ENCODE measurements around the gene PLET1. TPM values are rescaled to one million over a fixed set of nuclear protein-coding genes. Genes with fewer than 3 reads are reported as not detected.
"Not testable (repeated sequence)": the region's sequence is repeated elsewhere in the genome, so short reads cannot be mapped to it uniquely, and the experiment has no call there.

The PLET1 gene
- total RNA-seq, 1 experiment from 2014 or later = not detected

- H3K23ac ChIP-seq (ENCODE audit: insufficient read length, low read depth, low read length) = no peak overlapping the region
- no peak overlapping the region for H2BK120ac ChIP-seq (ENCODE audit: low read depth, low read length, poor library complexity, severe bottlenecking)
- no peak overlapping the region for H3K4me3 Mint-ChIP-seq
- no peaks in the 10 kb centered on the region for H3K9me3 ChIP-seq (ENCODE audit: control insufficient read depth, low read depth, low read length)
- no peak overlapping the region for H2AK5ac ChIP-seq (ENCODE audit: insufficient read length, low read length)
- no peaks in the 10 kb centered on the region for H3K23me2 ChIP-seq (ENCODE audit: insufficient read length, low read depth, low read length, poor library complexity, severe bottlenecking)
- no peak overlapping the region for H3K4ac ChIP-seq (ENCODE audit: low read depth, low read length)
- H4K91ac ChIP-seq (ENCODE audit: insufficient read length, low read depth, low read length) = no peak overlapping the region
- no peak overlapping the region for H2BK20ac ChIP-seq (ENCODE audit: low read depth, low read length, poor library complexity, severe bottlenecking)
- H3K27ac Mint-ChIP-seq = no peak overlapping the region
- no peaks in the 10 kb centered on the region for H3K4me1 ChIP-seq (ENCODE audit: insufficient read depth, low read length)
- no peaks in the 10 kb centered on the region; a peak in 2 of 5 replicates for H3K9me3 Mint-ChIP-seq
- H3K18ac ChIP-seq (ENCODE audit: insufficient read length, low read depth, low read length) = no peak overlapping the region
- H3K27me3 ChIP-seq (ENCODE audit: insufficient read depth, low read length) = no peaks in the 10 kb centered on the region
- no peak overlapping the region for H3K14ac ChIP-seq (ENCODE audit: insufficient read depth, low read length)
- H3K79me2 ChIP-seq (ENCODE audit: insufficient read depth, low read length) = no peaks in the 10 kb centered on the region
- H4K8ac ChIP-seq (replicated peaks; ENCODE audit: insufficient read length, low read depth, low read length) = no peak overlapping the region
- H3K9ac ChIP-seq (ENCODE audit: extremely low read depth, insufficient read length, low read length) = no peak overlapping the region
- no peak overlapping the region for H2BK12ac ChIP-seq (ENCODE audit: insufficient read length, low read depth, low read length)
- no peak overlapping the region for H3K27ac ChIP-seq (ENCODE audit: insufficient read length, low read depth, low read length)
- H3K27me3 Mint-ChIP-seq (ENCODE audit: low read depth) = peaks cover 17% of the 10 kb centered on the region
- H3K79me1 ChIP-seq (ENCODE audit: insufficient read depth, low read depth, low read length, poor library complexity, severe bottlenecking) = no peaks in the 10 kb centered on the region
- H2BK5ac ChIP-seq (ENCODE audit: insufficient read length, low read length) = no peak overlapping the region
- H3K56ac ChIP-seq (ENCODE audit: insufficient read length, low read depth, low read length) = no peak overlapping the region
- no peaks in the 10 kb centered on the region for H3K4me1 Mint-ChIP-seq
- H3K4me2 ChIP-seq (ENCODE audit: insufficient read depth, insufficient read length, low read length) = no peak overlapping the region
- no peak for DNase-seq
- no peak overlapping the region for H4K5ac ChIP-seq (ENCODE audit: insufficient read length, low read depth, low read length)
- no peak for TF ChIP-seq CTCF (conservative IDR thresholded peaks at IDR 0.05)
- H3T11ph ChIP-seq (ENCODE audit: low read length) = no peak overlapping the region
- H4K20me1 ChIP-seq (ENCODE audit: control insufficient read depth, insufficient read depth, insufficient read length) = no peaks in the 10 kb centered on the region
- no peak overlapping the region for H2AFZ ChIP-seq (ENCODE audit: low read length)
- WGBS (ENCODE audit: extremely low coverage, insufficient read length, low lambda C conversion rate) = no CpG with 5 or more reads among the region's 2 CpGs
- no peaks in the 10 kb centered on the region for H3K36me3 Mint-ChIP-seq (ENCODE audit: insufficient read depth in 1 of 3, low read depth in 3 of 3)
- no peak overlapping the region for H2BK15ac ChIP-seq (ENCODE audit: low read depth, low read length)
Observed at GRCh38 chr11:112200252-112200651, 60.4 kb downstream of the PLET1 start.

- not testable (repeated sequence) for H2BK5ac ChIP-seq (ENCODE audit: insufficient read length, low read length); H3K4me2 ChIP-seq (ENCODE audit: insufficient read depth, insufficient read length, low read length); H3K14ac ChIP-seq (ENCODE audit: insufficient read depth, low read length); H3K18ac ChIP-seq (ENCODE audit: insufficient read length, low read depth, low read length); H2BK20ac ChIP-seq (ENCODE audit: low read depth, low read length, poor library complexity, severe bottlenecking); H3K27ac ChIP-seq (ENCODE audit: insufficient read length, low read depth, low read length); H3K36me3 Mint-ChIP-seq (ENCODE audit: insufficient read depth in 1 of 3, low read depth in 3 of 3); H3K79me1 ChIP-seq (ENCODE audit: insufficient read depth, low read depth, low read length, poor library complexity, severe bottlenecking); H3K27ac Mint-ChIP-seq; H2AFZ ChIP-seq (ENCODE audit: low read length); H3K23ac ChIP-seq (ENCODE audit: insufficient read length, low read depth, low read length); H2AK5ac ChIP-seq (ENCODE audit: insufficient read length, low read length); H2BK15ac ChIP-seq (ENCODE audit: low read depth, low read length); H4K8ac ChIP-seq (replicated peaks; ENCODE audit: insufficient read length, low read depth, low read length); DNase-seq; H3K27me3 ChIP-seq (ENCODE audit: insufficient read depth, low read length); H4K91ac ChIP-seq (ENCODE audit: insufficient read length, low read depth, low read length); H4K20me1 ChIP-seq (ENCODE audit: control insufficient read depth, insufficient read depth, insufficient read length); H3K9ac ChIP-seq (ENCODE audit: extremely low read depth, insufficient read length, low read length); H3K4me1 Mint-ChIP-seq; H3K9me3 ChIP-seq (ENCODE audit: control insufficient read depth, low read depth, low read length); H4K5ac ChIP-seq (ENCODE audit: insufficient read length, low read depth, low read length); H3K4me1 ChIP-seq (ENCODE audit: insufficient read depth, low read length); H3K23me2 ChIP-seq (ENCODE audit: insufficient read length, low read depth, low read length, poor library complexity, severe bottlenecking); H2BK12ac ChIP-seq (ENCODE audit: insufficient read length, low read depth, low read length); H3K56ac ChIP-seq (ENCODE audit: insufficient read length, low read depth, low read length); H3K9me3 Mint-ChIP-seq; H3K4me3 Mint-ChIP-seq; H3T11ph ChIP-seq (ENCODE audit: low read length); H2BK120ac ChIP-seq (ENCODE audit: low read depth, low read length, poor library complexity, severe bottlenecking); H3K79me2 ChIP-seq (ENCODE audit: insufficient read depth, low read length); H3K4ac ChIP-seq (ENCODE audit: low read depth, low read length)
- WGBS (ENCODE audit: extremely low coverage, insufficient read length, low lambda C conversion rate) = no CpG with 5 or more reads among the region's 4 CpGs
- H3K27me3 Mint-ChIP-seq (ENCODE audit: low read depth) = peaks cover 17% of the 10 kb centered on the region
Observed at GRCh38 chr11:112199101-112199500, 61.6 kb downstream of the PLET1 start.
